Endothelial cell of umbilical vein (primary cell): ENCODE data around the gene CCL16. TPM values are rescaled to one million over a fixed set of nuclear protein-coding genes. Genes with fewer than 3 reads are reported as not detected.

Experiments
- BruUV-seq: library from RNA; stranded (reverse); fragments of 400-500 nt; replicated peaks from 2 replicates; lab custom pipeline; 2021; lab: Mats Ljungman, UMichigan
- CTCF ChIA-PET: fragments of 300-600, 350-600 bp; sonication (Branson Sonifier 250); formaldehyde crosslinking; loops from one replicate; lab custom pipeline; 2021; ENCODE audit warnings: antibody characterized with exemption, inconsistent platforms; lab: Charles Lee
- POLR2A ChIA-PET: fragments of 300-600, 350-600 bp; sonication (Branson Sonifier 250); formaldehyde crosslinking; loops from one replicate; lab custom pipeline; 2021; ENCODE audit warnings: antibody characterized with exemption, inconsistent platforms; lab: Charles Lee
- DNase-seq: peaks from one replicate; pipeline ENCODE4 v3.0.0-alpha.2; 2011; ENCODE audit warnings: low read depth, low spot score
- FAIRE-seq: peaks from 2 replicates; lab custom pipeline; 2011; peaks lifted over from hg19 to GRCh38; lab: Jason Lieb, UNC
- H2AFZ ChIP-seq: 2 replicates; pipeline ENCODE4 v1.6.0; 2012; ENCODE audit warnings: low read depth, low read length, control low read depth, inconsistent platforms
- H3K27ac ChIP-seq: 2 replicates; pipeline ENCODE4 v1.5.1; 2011; ENCODE audit warnings: low read depth, mild to moderate bottlenecking, control low read depth, low read length, moderate library complexity; ENCODE audit not compliant: insufficient read depth
- H3K27me3 ChIP-seq, 2 experiments: 2 replicates each; pipeline versions ENCODE4 v1.6.0 to v1.6.1; 2011; ENCODE audit warnings: low read length in 2 of 2, mixed read lengths in 1 of 2; ENCODE audit not compliant: control insufficient read depth in 2 of 2, insufficient read depth in 2 of 2
- H3K36me3 ChIP-seq, 2 experiments: 2 replicates in 1 of 2; 3 replicates in 1 of 2; pipeline ENCODE4 v1.5.1; 2011; ENCODE audit warnings: low read length in 2 of 2, mild to moderate bottlenecking in 1 of 2, moderate library complexity in 1 of 2; ENCODE audit not compliant: control insufficient read depth in 2 of 2, insufficient read depth in 2 of 2; ENCODE audit errors: extremely low read depth in 1 of 2
- H3K4me1 ChIP-seq: 3 replicates; pipeline ENCODE4 v1.5.1; 2011; ENCODE audit warnings: mild to moderate bottlenecking, low read length; ENCODE audit not compliant: control insufficient read depth, insufficient read depth; ENCODE audit errors: extremely low read depth
- H3K4me2 ChIP-seq: 2 replicates; pipeline ENCODE4 v1.6.1; 2011; ENCODE audit warnings: low read length, control low read depth, mixed read lengths; ENCODE audit not compliant: insufficient read depth
- H3K4me3 ChIP-seq, 3 experiments: fragments of 200-600 bp in 1 of 3; sonication (generic), shearing (Covaris generic) in 1 of 3; replicated peaks in 1 of 3; 2 replicates each; pipeline ENCODE4 v1.5.1; 2011 to 2016; ENCODE audit warnings: control low read depth in 3 of 3, low read length in 3 of 3, mild to moderate bottlenecking in 2 of 3, inconsistent platforms in 1 of 3, low read depth in 1 of 3, moderate library complexity in 1 of 3; ENCODE audit not compliant: insufficient read depth in 1 of 3
- H3K79me2 ChIP-seq: 2 replicates; pipeline ENCODE4 v1.6.0; 2012; ENCODE audit warnings: low read length, inconsistent platforms; ENCODE audit not compliant: control insufficient read depth, insufficient read depth
- H3K9ac ChIP-seq: replicated peaks from 2 replicates; pipeline ENCODE3; 2011; ENCODE audit warnings: low read length, control low read depth; ENCODE audit not compliant: insufficient read depth; ENCODE audit errors: extremely low read depth
- H3K9me1 ChIP-seq: replicated peaks from 3 replicates; pipeline ENCODE4 v1.6.0; 2011; ENCODE audit warnings: mild to moderate bottlenecking, low read length; ENCODE audit not compliant: control insufficient read depth, insufficient read depth; ENCODE audit errors: extremely low read depth
- H3K9me3 ChIP-seq: replicated peaks from 2 replicates; pipeline ENCODE4 v1.5.1; 2012; ENCODE audit warnings: low read length, inconsistent platforms; ENCODE audit not compliant: control insufficient read depth, insufficient read depth
- H4K20me1 ChIP-seq: replicated peaks from 2 replicates; pipeline ENCODE3; 2011; ENCODE audit warnings: mild to moderate bottlenecking, low read length; ENCODE audit not compliant: control insufficient read depth, insufficient read depth; ENCODE audit errors: extremely low read depth
- CTCF ChIP-seq, 2 donors: IDR thresholded peaks; 1 replicate in 1 of 2; 2 replicates in 1 of 2; pipeline ENCODE4 v1.5.1; 2011; ENCODE audit warnings: low read length in 2 of 2, mild to moderate bottlenecking in 2 of 2, moderate library complexity in 2 of 2, control low read depth in 1 of 2, inconsistent platforms in 1 of 2, low read depth in 1 of 2; ENCODE audit not compliant: insufficient read depth in 1 of 2; ENCODE audit errors: extremely low read depth in 1 of 2
- EZH2 ChIP-seq: IDR thresholded peaks from 2 replicates; pipeline ENCODE4 v1.6.1; 2012; ENCODE audit warnings: borderline replicate concordance, low read depth, mild to moderate bottlenecking, moderate library complexity, low read length, inconsistent platforms; ENCODE audit not compliant: severe bottlenecking
- FOS ChIP-seq: IDR thresholded peaks from 2 replicates; pipeline ENCODE4 v1.6.1; 2011; ENCODE audit warnings: mild to moderate bottlenecking, low read length, moderate library complexity, borderline replicate concordance; ENCODE audit not compliant: insufficient read depth
- GATA2 ChIP-seq: IDR thresholded peaks from 2 replicates; pipeline ENCODE4 v1.7.0; 2011; ENCODE audit warnings: low read depth, mild to moderate bottlenecking, moderate library complexity, mixed read lengths, low read length; ENCODE audit not compliant: insufficient read length, insufficient read depth
- JUN ChIP-seq: IDR thresholded peaks from 2 replicates; pipeline ENCODE4 v1.6.1; 2011; ENCODE audit warnings: borderline replicate concordance, low read depth; ENCODE audit not compliant: insufficient read length, insufficient read depth
- MAX ChIP-seq: IDR thresholded peaks from 2 replicates; pipeline ENCODE4 v1.6.1; 2011; ENCODE audit not compliant: insufficient read depth, insufficient read length
- MYC ChIP-seq: IDR thresholded peaks from one replicate; pipeline ENCODE4 v1.6.1; 2011; ENCODE audit warnings: mild to moderate bottlenecking, low read depth, low read length
- POLR2A ChIP-seq: IDR thresholded peaks from 2 replicates; pipeline ENCODE4 v1.6.1; 2012; ENCODE audit warnings: low read depth, mild to moderate bottlenecking, control low read depth, low read length
- POLR2AphosphoS5 ChIP-seq: IDR thresholded peaks from 2 replicates; pipeline ENCODE4 v1.6.1; 2012; ENCODE audit warnings: low read depth, mild to moderate bottlenecking, control low read depth, low read length, moderate library complexity; ENCODE audit not compliant: insufficient read depth
- dilution Hi-C: fragments of 300-500 bp; cut with MboI; formaldehyde crosslinking; loops from one replicate; pipeline ENCODE4 v1.15.0; 2019; ENCODE audit warnings: low sequenced_read_pairs; ENCODE audit not compliant: extremely low pct_ligation_motif_present
- intact Hi-C: fragments of 100-400 bp; cut with micrococcal nuclease; formaldehyde crosslinking; loops from one replicate; pipeline ENCODE4 v1.10.0; 2022
- polyA plus RNA-seq, 4 experiments: library from polyadenylated mRNA; depleted of rRNA in 3 of 4; stranded (reverse) in 3 of 4; unstranded in 1 of 4; fragments of >200 nt; gene quantifications; 2 replicates each; pipeline versions ENCODE4 v1.2.1 to v1.2.3, GENCODE V29; 2011 to 2012; ENCODE audit warnings: missing spikeins in 1 of 4
- total RNA-seq: library from RNA; stranded (reverse); gene quantifications from 2 replicates; pipeline ENCODE4 v1.2.3, GENCODE V29; 2021

CCL16 gene
- total and polyA plus RNA-seq, 2 donors (not counting 3 experiments of a cell fraction or from before 2014, with no cell fraction given), result 0.18 to 0.51 TPM

- ChIA-PET POLR2A (no interaction called here), CTCF (interaction anchor here (1.2 to 1.7 kb wide), 2 partner anchors 45 to 58 kb away, joined by 3 to 5 read pairs; no protein-coding TSS in a partner anchor)
- H3K9me1 ChIP-seq, result no peaks in the 10 kb centered on the region
- TF ChIP-seq POLR2AphosphoS5 (no peak), JUN (no peak), MAX (no peak), GATA2 (no peak), EZH2 (no peak), MYC (no peak), POLR2A (no peak), CTCF (IDR thresholded peaks at IDR 0.05; ENCODE audit: extremely low read depth in 1 of 2, insufficient read depth in 1 of 2, low read depth in 1 of 2, low read length in 2 of 2) (no peak), FOS (no peak)
- H3K27me3 ChIP-seq, result no peaks in the 10 kb centered on the region
- BruUV-seq, result no TSS peak
- H3K36me3 ChIP-seq, result no peaks in the 10 kb centered on the region
- FAIRE-seq (no peak), DNase-seq (no peak)
- no peaks in the 10 kb centered on the region for H3K79me2 ChIP-seq
- no peaks in the 10 kb centered on the region for H4K20me1 ChIP-seq
- H3K27ac ChIP-seq, result no peak overlapping the region
- dilution Hi-C loops (no loop called here), intact Hi-C loops (no loop called here)
- no peak overlapping the region for H3K9ac ChIP-seq
- no peak overlapping the region for H2AFZ ChIP-seq
- no peaks in the 10 kb centered on the region for H3K9me3 ChIP-seq
- no peak overlapping the region for H3K4me2 ChIP-seq
- H3K4me1 ChIP-seq, result peaks cover 9% of the 10 kb centered on the region
- H3K4me3 ChIP-seq, result no peak overlapping the region
Measured at GRCh38 chr17:36014946-36015345, 33.6 kb upstream of the CCL16 start.
